Mesothelial cell of epicardium (in vitro differentiated cells): ENCODE results near the gene KCNG1. TPM values are rescaled to one million over a fixed set of nuclear protein-coding genes. Genes with fewer than 3 reads are reported as not detected.
A peak's percentile ranks its signal among the peaks of the same experiment; 100 is the strongest.

ENCODE experiments used
- DNase-seq, 2 experiments: peaks; one replicate each; pipeline ENCODE4 v3.0.0; 2021; ENCODE audit warnings: low spot score in 2 of 2; ENCODE audit not compliant: unreplicated experiment in 2 of 2
- H3K27ac Mint-ChIP-seq: 2 replicates; pipeline ENCODE4 v1.8.0; 2021; ENCODE audit warnings: mixed read lengths
- H3K27me3 Mint-ChIP-seq: 2 replicates; pipeline ENCODE4 v1.8.0; 2021; ENCODE audit warnings: low read depth, mixed read lengths
- H3K36me3 Mint-ChIP-seq: 2 replicates; pipeline ENCODE4 v1.8.0; 2021; ENCODE audit warnings: mixed read lengths
- H3K4me1 Mint-ChIP-seq: 2 replicates; pipeline ENCODE4 v1.8.0; 2021; ENCODE audit warnings: mixed read lengths
- H3K4me3 Mint-ChIP-seq: 2 replicates; pipeline ENCODE4 v1.8.0; 2021; ENCODE audit warnings: mild to moderate bottlenecking, moderate library complexity, mixed read lengths
- H3K9me3 Mint-ChIP-seq: 2 replicates; pipeline ENCODE4 v1.8.0; 2021; ENCODE audit warnings: mixed read lengths
- CTCF ChIP-seq: fragments of 200-600 bp; sonication (generic); IDR thresholded peaks from one replicate; pipeline ENCODE4 v1.5.0; 2021; ENCODE audit warnings: antibody characterized with exemption; ENCODE audit not compliant: unreplicated experiment
- total RNA-seq: library from RNA; stranded (reverse); gene quantifications from 3 replicates; pipeline ENCODE4 v1.2.1, GENCODE V29; 2021

The KCNG1 gene
- total RNA-seq, 1 donor from 2014 or later, result 44.2 TPM

GRCh38 chr20:50968289-50968688, 54.6 kb downstream of the KCNG1 start:
- peaks cover 44% of the 10 kb centered on the region for H3K27me3 Mint-ChIP-seq
- H3K4me3 Mint-ChIP-seq, result no peak overlapping the region
- H3K9me3 Mint-ChIP-seq, result no peaks in the 10 kb centered on the region
- H3K36me3 Mint-ChIP-seq, result no peaks in the 10 kb centered on the region
- peak in 1 of 2 experiments; percentile 2 for DNase-seq
- no peak for TF ChIP-seq CTCF
- no peaks in the 10 kb centered on the region for H3K4me1 Mint-ChIP-seq
- no peak overlapping the region for H3K27ac Mint-ChIP-seq

- Mint-ChIP-seq H3K27me3 (peaks cover 38% of the 10 kb centered on the region), H3K4me3 (no peak overlapping the region), H3K4me1 (no peaks in the 10 kb centered on the region), H3K36me3 (no peaks in the 10 kb centered on the region), H3K9me3 (no peaks in the 10 kb centered on the region), H3K27ac (no peak overlapping the region)
- no peak for TF ChIP-seq CTCF
- no peak for DNase-seq
Measured at GRCh38 chr20:50967586-50967985, 55.3 kb downstream of the KCNG1 start.

- DNase-seq, result no peak
- Mint-ChIP-seq H3K4me1 (peaks cover 40% of the 10 kb centered on the region), H3K27me3 (peaks cover 2% of the 10 kb centered on the region), H3K36me3 (peaks cover 19% of the 10 kb centered on the region), H3K27ac (peak overlapping the region; percentile 100), H3K9me3 (peaks cover 8% of the 10 kb centered on the region), H3K4me3 (peak overlapping the region; percentile 97)
- TF ChIP-seq CTCF, result no peak
Measured at GRCh38 chr20:50959543-50960126, 63.3 kb downstream of the KCNG1 start.

- peak within 1 kb of the TSS; percentile 100 for H3K27ac Mint-ChIP-seq
- H3K4me3 Mint-ChIP-seq, result peak within 1 kb of the TSS; percentile 97
- peaks cover 40% of the 10 kb centered on the region for H3K4me1 Mint-ChIP-seq
- no peaks in the 10 kb centered on the region for H3K27me3 Mint-ChIP-seq
- H3K9me3 Mint-ChIP-seq, result peaks cover 8% of the 10 kb centered on the region
- peak; percentile 37 for TF ChIP-seq CTCF
- DNase-seq, result peak in 1 of 2 experiments; percentile 64
- H3K36me3 Mint-ChIP-seq, result peaks cover 19% of the 10 kb centered on the region
Measured at GRCh38 chr20:50958615-50959542, 64.0 kb downstream of the KCNG1 start, which contains the start of gene MOCS3. Gene MOCS3 (plus strand): TSS chr20:50958818. CDS start chr20:50958843, 25 bp downstream.

- peaks cover 19% of the 10 kb centered on the region for H3K36me3 Mint-ChIP-seq
- peak; percentile 72 to 86 for DNase-seq
- peak within 1 kb of the TSS; percentile 97 for H3K4me3 Mint-ChIP-seq
- H3K4me1 Mint-ChIP-seq, result peaks cover 40% of the 10 kb centered on the region
- H3K27ac Mint-ChIP-seq, result peak within 1 kb of the TSS; percentile 100
- H3K9me3 Mint-ChIP-seq, result peaks cover 8% of the 10 kb centered on the region
- no peaks in the 10 kb centered on the region for H3K27me3 Mint-ChIP-seq
- TF ChIP-seq CTCF, result no peak
Measured at GRCh38 chr20:50957798-50958614, 64.9 kb downstream of the KCNG1 start, which contains the start of gene DPM1. Gene DPM1 (minus strand): TSS chr20:50958532. CDS start chr20:50958523, 9 bp downstream.
